Psoas muscle (tissue), 8 donors: Measurements from ENCODE around the gene LRRC1. TPM values are rescaled to one million over a fixed set of nuclear protein-coding genes. Genes with fewer than 3 reads are reported as not detected.

Experiments used
- ATAC-seq, 4 donors: fragments of 200-7000 bp; cut with Tn5 transposase; one replicate each; pipeline ENCODE4 v1.9.1; 2020; ENCODE audit warnings: moderate library complexity in 3 of 4, mild to moderate bottlenecking in 2 of 4
- DNase-seq, 2 donors: peaks; one replicate each; pipeline ENCODE4 v3.0.0-alpha.2; 2020
- H3K27ac ChIP-seq: fragments of 200-600 bp; one replicate; pipeline ENCODE4 v1.8.0; 2022
- H3K27me3 ChIP-seq, 3 donors: fragments of 200-600 bp in 1 of 3; one replicate each; pipeline versions ENCODE4 v1.6.1 to v1.8.0; 2013 to 2022; ENCODE audit warnings: low read length in 2 of 3, mild to moderate bottlenecking in 2 of 3, moderate library complexity in 1 of 3; ENCODE audit not compliant: insufficient read depth in 3 of 3
- H3K36me3 ChIP-seq, 2 donors: fragments of 200-600 bp in 1 of 2; one replicate each; pipeline versions ENCODE4 v1.6.1 to v1.8.0; 2013 to 2022; ENCODE audit warnings: low read depth in 1 of 2, mild to moderate bottlenecking in 1 of 2, moderate library complexity in 1 of 2; ENCODE audit not compliant: insufficient read depth in 1 of 2
- H3K4me1 ChIP-seq: fragments of 200-600 bp; one replicate; pipeline ENCODE4 v1.8.0; 2022
- H3K4me3 ChIP-seq: fragments of 200-600 bp; one replicate; pipeline ENCODE4 v1.8.0; 2022; ENCODE audit warnings: mild to moderate bottlenecking
- H3K9me3 ChIP-seq: fragments of 200-600 bp; one replicate; pipeline ENCODE4 v1.8.0; 2022
- CTCF ChIP-seq: fragments of 200-600 bp; IDR thresholded peaks from one replicate; pipeline ENCODE4 v1.8.0; 2022; ENCODE audit warnings: antibody characterized with exemption
- WGBS, 3 donors: extraction: QIAGEN DNeasy Blood & Tissue Kit; methylation state at CpG; one replicate each; pipeline versions ENCODE4 v1.1.6 to v1.1.7; 2013; 5-methylcytosine and 5-hydroxymethylcytosine counted together
- intact Hi-C, 2 donors: fragments of 100-400 bp; cut with DNase I; formaldehyde crosslinking; loops; one replicate each; pipeline versions ENCODE4 v1.11.0 to v1.14.2; 2022
- polyA plus RNA-seq, 3 donors: library from polyadenylated mRNA; stranded (reverse); fragments of 200-250 nt; gene quantifications; one replicate each; pipeline ENCODE4 v1.2.3, GENCODE V29; 2013
- total RNA-seq, 4 donors: library from RNA; stranded (reverse); fragmentation: NEBNext Ultra II Directional in 2 of 4; extraction: Animal tissue kit (Norgen Biotek cat#: 25700) in 2 of 4; gene quantifications; one replicate each; pipeline versions ENCODE4 v1.2.1 to v1.2.4, GENCODE V29; 2021 to 2023
- donor health status: healthy with polysubstance abuse.
- donor health status: DM: no; HTN: no; CAD: no; lungs with moderate emphysema.
- donor health status: Bipolar disorder and iron deficiency.
- donor health status: healthy.
- donor health status: DM: yes; HTN: yes; CAD: no.
- donor health status: DM: no; HTN: no; CAD: no.
- donor health status: DM: no; HTN: no; CAD: no.
- donor health status: DM: yes; HTN: yes; CAD: no.

Gene LRRC1
- total and polyA plus RNA-seq, 7 donors = 0.39 to 1.1 (median 0.46) TPM

- no peak overlapping the region for H3K27ac ChIP-seq
- H3K9me3 ChIP-seq = no peaks in the 10 kb centered on the region
- 46 to 64% (median 62%) methylated on average over 2 of the region's 2 CpGs for WGBS, 3 donors
- no peak overlapping the region for H3K4me3 ChIP-seq
- H3K36me3 ChIP-seq = no peaks in the 10 kb centered on the region
- ATAC-seq (no peak), DNase-seq (no peak)
- H3K27me3 ChIP-seq = no peaks in the 10 kb centered on the region
- H3K4me1 ChIP-seq = no peaks in the 10 kb centered on the region
- intact Hi-C loops = no loop called here
- TF ChIP-seq CTCF = no peak
Observed at GRCh38 chr6:53855940-53856339, 61.1 kb downstream of the LRRC1 start.

GRCh38 chr6:53857318-53858094 is 62.7 kb downstream of the LRRC1 start:
- Histone ChIP-seq H3K9me3 (no peaks in the 10 kb centered on the region), H3K36me3 (no peaks in the 10 kb centered on the region), H3K27me3 (no peaks in the 10 kb centered on the region), H3K4me1 (no peaks in the 10 kb centered on the region), H3K4me3 (no peak overlapping the region), H3K27ac (no peak overlapping the region)
- 56 to 64% (median 61%) methylated on average over 8 of the region's 8 CpGs for WGBS, 3 donors
- intact Hi-C loops = no loop called here
- TF ChIP-seq CTCF = no peak
- ATAC-seq (no peak), DNase-seq (no peak)

GRCh38 chr6:53858196-53858595 is 63.4 kb downstream of the LRRC1 start:
- no peak for TF ChIP-seq CTCF
- Histone ChIP-seq H3K36me3 (no peaks in the 10 kb centered on the region), H3K27ac (no peak overlapping the region), H3K27me3 (no peaks in the 10 kb centered on the region), H3K4me3 (no peak overlapping the region), H3K9me3 (no peaks in the 10 kb centered on the region), H3K4me1 (no peaks in the 10 kb centered on the region)
- DNase-seq = no peak
- intact Hi-C loops = no loop called here
- ATAC-seq = no peak

- intact Hi-C loops = no loop called here
- WGBS, 3 donors = 24 to 40% (median 32%) methylated on average over 3 of the region's 3 CpGs
- no peak for DNase-seq
- no peak for TF ChIP-seq CTCF
- Histone ChIP-seq H3K9me3 (no peaks in the 10 kb centered on the region), H3K27me3 (no peaks in the 10 kb centered on the region), H3K27ac (no peak overlapping the region), H3K4me3 (no peak overlapping the region), H3K36me3 (no peaks in the 10 kb centered on the region), H3K4me1 (no peaks in the 10 kb centered on the region)
- ATAC-seq = no peak
Observed at GRCh38 chr6:53858913-53859312, 64.1 kb downstream of the LRRC1 start.

GRCh38 chr6:53860511-53860910 is 65.7 kb downstream of the LRRC1 start:
- intact Hi-C loops = no loop called here
- Histone ChIP-seq H3K27me3 (no peaks in the 10 kb centered on the region), H3K36me3 (no peaks in the 10 kb centered on the region), H3K9me3 (no peaks in the 10 kb centered on the region), H3K4me1 (no peaks in the 10 kb centered on the region), H3K27ac (no peak overlapping the region), H3K4me3 (no peak overlapping the region)
- ATAC-seq = no peak
- WGBS, 3 donors = 95 to 100% (median 96%) methylated on average over 2 of the region's 2 CpGs
- no peak for DNase-seq
- no peak for TF ChIP-seq CTCF
